ENCODE data around the gene COMMD7.

Gene COMMD7

DNA sequence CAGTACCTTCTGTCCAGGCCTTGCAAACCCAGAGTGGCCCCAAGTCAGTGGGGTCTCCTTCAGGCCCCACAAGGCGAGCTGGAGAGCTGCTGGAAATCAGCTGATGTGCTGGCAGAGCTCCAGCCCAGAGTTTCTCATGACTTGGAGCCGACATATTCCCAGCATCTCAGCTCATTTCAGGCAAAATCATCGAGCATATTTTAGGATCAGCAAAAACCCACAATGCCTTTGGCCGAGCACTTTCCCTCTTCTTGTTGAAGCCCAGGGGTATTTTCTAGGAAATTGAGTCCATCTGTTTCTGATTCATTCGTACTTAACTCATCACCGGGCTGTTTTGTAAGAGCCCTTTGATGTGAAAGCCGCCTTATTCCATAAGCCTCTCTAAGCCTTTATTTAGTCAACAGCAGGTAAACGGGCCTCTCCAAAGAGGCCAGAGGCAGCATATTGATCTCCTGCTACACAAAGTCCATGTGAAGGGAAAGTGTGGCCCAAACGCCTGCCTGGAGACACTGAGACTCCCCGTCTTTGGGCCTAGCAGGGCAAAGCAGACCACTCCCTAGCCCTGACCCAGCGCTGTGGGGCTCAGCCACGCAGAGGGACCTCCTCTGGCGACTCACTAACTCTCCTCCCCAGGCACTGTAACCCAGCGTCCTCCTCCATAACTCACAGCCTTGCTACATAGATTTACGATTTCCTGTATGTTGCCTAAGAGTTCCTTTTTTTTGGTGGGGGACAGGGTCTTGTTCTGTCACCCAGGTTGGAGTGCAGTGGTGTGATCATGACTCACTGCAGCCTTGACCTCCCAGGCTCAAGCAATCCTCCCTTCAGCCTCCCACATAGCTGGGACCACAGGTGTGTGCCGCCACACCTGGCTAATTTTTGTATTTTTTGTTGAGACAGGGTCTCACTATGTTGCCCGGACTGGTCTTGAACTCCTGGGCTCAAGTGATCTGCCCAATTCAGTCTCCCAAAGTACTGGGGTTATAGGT, 57.4 kb downstream of the COMMD7 start:
- Histone ChIP-seq H3K4me3 (ENCODE audit: low read depth, low read length) (no peak overlapping the region), H3K27me3 (replicated peaks) (no peaks in the 10 kb centered on the region), H3K27ac (no peak overlapping the region), H3K36me3 (replicated peaks) (no peaks in the 10 kb centered on the region)
- in situ Hi-C loops (cut with HindIII; ENCODE audit: low pct_ligation_motif_present, low sequenced_read_pairs): no loop called here
- peak; percentile 12 for DNase-seq
- TF ChIP-seq, protein P1, sequence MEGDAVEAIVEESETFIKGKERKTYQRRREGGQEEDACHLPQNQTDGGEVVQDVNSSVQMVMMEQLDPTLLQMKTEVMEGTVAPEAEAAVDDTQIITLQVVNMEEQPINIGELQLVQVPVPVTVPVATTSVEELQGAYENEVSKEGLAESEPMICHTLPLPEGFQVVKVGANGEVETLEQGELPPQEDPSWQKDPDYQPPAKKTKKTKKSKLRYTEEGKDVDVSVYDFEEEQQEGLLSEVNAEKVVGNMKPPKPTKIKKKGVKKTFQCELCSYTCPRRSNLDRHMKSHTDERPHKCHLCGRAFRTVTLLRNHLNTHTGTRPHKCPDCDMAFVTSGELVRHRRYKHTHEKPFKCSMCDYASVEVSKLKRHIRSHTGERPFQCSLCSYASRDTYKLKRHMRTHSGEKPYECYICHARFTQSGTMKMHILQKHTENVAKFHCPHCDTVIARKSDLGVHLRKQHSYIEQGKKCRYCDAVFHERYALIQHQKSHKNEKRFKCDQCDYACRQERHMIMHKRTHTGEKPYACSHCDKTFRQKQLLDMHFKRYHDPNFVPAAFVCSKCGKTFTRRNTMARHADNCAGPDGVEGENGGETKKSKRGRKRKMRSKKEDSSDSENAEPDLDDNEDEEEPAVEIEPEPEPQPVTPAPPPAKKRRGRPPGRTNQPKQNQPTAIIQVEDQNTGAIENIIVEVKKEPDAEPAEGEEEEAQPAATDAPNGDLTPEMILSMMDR (IDR thresholded peaks at IDR 0.05; ENCODE audit: low read depth, low read length, missing control alignments): no peak

DNA sequence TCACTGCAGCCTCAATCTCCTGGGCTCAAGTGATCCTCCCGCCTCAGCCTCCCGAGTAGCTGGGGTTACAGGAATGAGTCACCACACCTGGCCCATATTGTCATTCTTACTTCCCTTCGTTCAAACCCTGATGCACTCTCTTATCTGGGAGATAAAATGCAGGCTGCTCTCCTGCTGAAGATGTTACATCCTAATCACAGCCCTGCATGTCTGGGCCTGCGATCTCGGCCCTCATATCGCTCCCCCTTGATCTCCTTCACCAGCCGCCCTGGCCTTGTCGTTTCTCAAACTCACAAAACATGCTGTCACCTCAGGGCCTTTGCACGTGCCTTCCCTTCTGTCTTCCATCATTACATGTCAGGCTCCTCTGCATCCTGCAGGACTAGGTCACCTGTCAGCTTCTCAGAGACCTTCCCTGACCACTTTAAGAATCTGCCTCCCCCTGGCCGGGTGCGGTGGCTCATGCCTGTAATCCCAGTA, 60.7 kb downstream of the COMMD7 start:
- no peak for DNase-seq
- in situ Hi-C loops (cut with HindIII; ENCODE audit: low pct_ligation_motif_present, low sequenced_read_pairs): no loop called here
- Histone ChIP-seq H3K27me3 (replicated peaks) (no peaks in the 10 kb centered on the region), H3K4me3 (ENCODE audit: low read depth, low read length) (no peak overlapping the region), H3K27ac (no peak overlapping the region), H3K36me3 (replicated peaks) (no peaks in the 10 kb centered on the region)
- TF ChIP-seq, protein P1 (IDR thresholded peaks at IDR 0.05; ENCODE audit: low read depth, low read length, missing control alignments): no peak

DNA sequence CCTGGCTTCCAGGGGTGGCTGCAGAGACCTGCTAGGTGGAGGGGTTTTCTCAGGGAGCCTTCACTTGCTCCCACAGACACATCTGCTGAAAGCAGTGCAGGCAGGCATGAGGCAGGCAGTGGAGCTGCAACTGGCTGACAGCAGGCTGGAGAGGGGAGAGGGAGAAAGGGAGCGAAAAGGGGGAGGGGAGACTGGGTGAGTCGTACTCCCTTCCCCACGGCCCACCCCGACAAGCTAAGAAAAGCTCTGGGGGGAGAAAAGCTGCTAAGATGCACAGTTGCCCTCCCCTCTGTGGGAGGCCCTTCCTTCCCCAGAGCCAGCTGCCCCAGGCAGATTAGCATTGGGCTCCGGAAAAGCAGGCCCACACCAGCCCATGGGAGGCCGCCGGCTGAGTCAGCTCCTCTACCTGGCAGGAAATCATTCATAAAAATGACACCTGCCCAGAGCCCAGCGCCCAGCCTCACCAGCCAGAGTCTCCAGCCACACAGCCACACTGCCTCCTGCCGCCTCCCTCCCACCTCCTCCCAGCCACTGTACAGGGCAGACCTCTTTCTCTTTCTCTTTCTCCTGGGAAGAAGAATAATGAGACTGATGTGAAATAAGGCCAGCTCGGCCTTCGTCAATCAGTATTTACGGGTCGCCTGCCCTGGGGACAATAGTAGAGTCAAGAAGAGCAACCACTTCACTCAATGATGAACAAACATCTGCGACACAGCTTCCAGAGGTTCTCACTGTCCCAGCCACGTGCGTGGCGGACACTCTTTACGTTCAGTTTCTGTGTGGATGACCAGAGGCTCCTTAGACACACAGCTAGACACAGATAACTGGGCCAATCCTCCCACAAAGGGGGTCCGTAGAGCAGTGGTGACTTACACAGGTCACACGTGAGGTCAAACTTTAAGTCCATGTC, 61.8 kb downstream of the COMMD7 start:
- DNase-seq: no peak
- TF ChIP-seq, protein P1 (IDR thresholded peaks at IDR 0.05; ENCODE audit: low read depth, low read length, missing control alignments): no peak
- H3K4me3 ChIP-seq (ENCODE audit: low read depth, low read length): no peak overlapping the region
- H3K36me3 ChIP-seq (replicated peaks): no peaks in the 10 kb centered on the region
- no peaks in the 10 kb centered on the region for H3K27me3 ChIP-seq (replicated peaks)
- in situ Hi-C loops (cut with HindIII; ENCODE audit: low pct_ligation_motif_present, low sequenced_read_pairs): no loop called here
- no peak overlapping the region for H3K27ac ChIP-seq

DNA sequence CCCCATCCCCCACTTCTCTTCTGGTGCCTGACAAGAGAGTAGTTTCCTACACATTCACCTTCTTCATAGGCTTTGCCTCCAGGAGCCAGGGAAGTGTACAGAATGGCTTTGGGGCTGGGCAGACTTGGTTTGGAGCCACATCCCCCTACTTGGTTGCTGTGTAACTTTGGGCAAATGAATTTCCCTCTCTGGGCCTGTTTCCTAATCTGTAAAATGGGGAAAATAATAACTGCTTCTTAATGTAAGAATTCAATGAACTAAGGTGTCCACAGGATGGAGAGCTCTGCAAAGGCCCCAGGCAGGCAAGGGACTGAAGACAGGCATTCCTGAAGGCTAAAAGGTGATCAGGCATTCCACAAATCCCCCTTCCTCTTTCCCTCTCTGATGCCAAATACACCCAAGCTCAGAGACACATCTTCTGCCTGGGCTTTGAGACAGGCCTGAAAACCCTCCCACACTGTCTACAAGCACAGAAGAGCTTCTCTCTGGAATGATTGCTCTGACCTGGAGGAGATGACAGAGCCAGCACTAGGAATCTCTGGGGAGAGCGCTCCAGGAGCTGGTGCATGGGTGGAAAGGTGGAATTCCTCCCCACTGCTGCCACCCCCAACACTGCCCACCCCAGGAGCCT, 62.6 kb downstream of the COMMD7 start:
- H3K36me3 ChIP-seq (replicated peaks): no peaks in the 10 kb centered on the region
- TF ChIP-seq, protein P1 (IDR thresholded peaks at IDR 0.05; ENCODE audit: low read depth, low read length, missing control alignments): no peak
- in situ Hi-C loops (cut with HindIII; ENCODE audit: low pct_ligation_motif_present, low sequenced_read_pairs): no loop called here
- no peak for DNase-seq
- H3K27ac ChIP-seq: no peak overlapping the region
- H3K27me3 ChIP-seq (replicated peaks): no peaks in the 10 kb centered on the region
- H3K4me3 ChIP-seq (ENCODE audit: low read depth, low read length): no peak overlapping the region

DNA sequence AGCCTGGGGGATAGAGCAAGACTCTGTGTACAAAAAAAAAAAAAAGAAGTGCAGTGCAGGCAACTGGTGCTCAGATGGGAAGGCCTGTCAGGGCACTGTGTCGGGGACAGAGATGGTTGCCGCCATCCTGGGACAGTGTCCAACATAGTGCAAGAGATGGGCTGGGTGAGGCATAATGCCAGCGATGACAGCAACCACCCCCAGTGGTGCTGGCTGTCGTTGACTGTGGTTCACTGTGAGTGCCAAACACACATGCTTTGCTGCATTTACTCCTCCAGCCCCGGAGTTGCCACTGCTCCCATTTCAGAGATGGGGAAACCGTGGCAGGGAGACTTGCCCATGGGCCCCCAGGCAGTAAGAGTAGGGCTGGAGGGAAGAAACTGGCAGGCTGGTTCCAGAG, 64.3 kb downstream of the COMMD7 start:
- Histone ChIP-seq H3K27ac (no peak overlapping the region), H3K36me3 (replicated peaks) (no peaks in the 10 kb centered on the region), H3K27me3 (replicated peaks) (no peaks in the 10 kb centered on the region), H3K4me3 (ENCODE audit: low read depth, low read length) (no peak overlapping the region)
- in situ Hi-C loops (cut with HindIII; ENCODE audit: low pct_ligation_motif_present, low sequenced_read_pairs): no loop called here
- TF ChIP-seq, protein P1 (IDR thresholded peaks at IDR 0.05; ENCODE audit: low read depth, low read length, missing control alignments): no peak
- no peak for DNase-seq
